Endothelial cell of umbilical vein (primary cell): ENCODE results near the gene ZCCHC9.

Experiments used
- EZH2 ChIP-seq: IDR thresholded peaks from 2 replicates; pipeline ENCODE4 v1.6.1; 2012; ENCODE audit warnings: borderline replicate concordance, low read depth, mild to moderate bottlenecking, moderate library complexity, low read length, inconsistent platforms; ENCODE audit not compliant: severe bottlenecking
- FOS ChIP-seq: IDR thresholded peaks from 2 replicates; pipeline ENCODE4 v1.6.1; 2011; ENCODE audit warnings: mild to moderate bottlenecking, low read length, moderate library complexity, borderline replicate concordance; ENCODE audit not compliant: insufficient read depth
- GATA2 ChIP-seq: IDR thresholded peaks from 2 replicates; pipeline ENCODE4 v1.7.0; 2011; ENCODE audit warnings: low read depth, mild to moderate bottlenecking, moderate library complexity, mixed read lengths, low read length; ENCODE audit not compliant: insufficient read length, insufficient read depth
- JUN ChIP-seq: IDR thresholded peaks from 2 replicates; pipeline ENCODE4 v1.6.1; 2011; ENCODE audit warnings: borderline replicate concordance, low read depth; ENCODE audit not compliant: insufficient read length, insufficient read depth
- MYC ChIP-seq: IDR thresholded peaks from one replicate; pipeline ENCODE4 v1.6.1; 2011; ENCODE audit warnings: mild to moderate bottlenecking, low read depth, low read length
- POLR2A ChIP-seq: IDR thresholded peaks from 2 replicates; pipeline ENCODE4 v1.6.1; 2012; ENCODE audit warnings: low read depth, mild to moderate bottlenecking, control low read depth, low read length
- POLR2AphosphoS5 ChIP-seq: IDR thresholded peaks from 2 replicates; pipeline ENCODE4 v1.6.1; 2012; ENCODE audit warnings: low read depth, mild to moderate bottlenecking, control low read depth, low read length, moderate library complexity; ENCODE audit not compliant: insufficient read depth
- TF ChIP-seq, protein P1 (sequence below), 2 donors: IDR thresholded peaks; 1 replicate in 1 of 2; 2 replicates in 1 of 2; pipeline ENCODE4 v1.5.1; 2011; ENCODE audit warnings: low read length in 2 of 2, mild to moderate bottlenecking in 2 of 2, moderate library complexity in 2 of 2, control low read depth in 1 of 2, inconsistent platforms in 1 of 2, low read depth in 1 of 2; ENCODE audit not compliant: insufficient read depth in 1 of 2; ENCODE audit errors: extremely low read depth in 1 of 2
- TF ChIP-seq, protein P2 (sequence below): IDR thresholded peaks from 2 replicates; pipeline ENCODE4 v1.6.1; 2011; ENCODE audit not compliant: insufficient read depth, insufficient read length

- TF ChIP-seq, protein P1, sequence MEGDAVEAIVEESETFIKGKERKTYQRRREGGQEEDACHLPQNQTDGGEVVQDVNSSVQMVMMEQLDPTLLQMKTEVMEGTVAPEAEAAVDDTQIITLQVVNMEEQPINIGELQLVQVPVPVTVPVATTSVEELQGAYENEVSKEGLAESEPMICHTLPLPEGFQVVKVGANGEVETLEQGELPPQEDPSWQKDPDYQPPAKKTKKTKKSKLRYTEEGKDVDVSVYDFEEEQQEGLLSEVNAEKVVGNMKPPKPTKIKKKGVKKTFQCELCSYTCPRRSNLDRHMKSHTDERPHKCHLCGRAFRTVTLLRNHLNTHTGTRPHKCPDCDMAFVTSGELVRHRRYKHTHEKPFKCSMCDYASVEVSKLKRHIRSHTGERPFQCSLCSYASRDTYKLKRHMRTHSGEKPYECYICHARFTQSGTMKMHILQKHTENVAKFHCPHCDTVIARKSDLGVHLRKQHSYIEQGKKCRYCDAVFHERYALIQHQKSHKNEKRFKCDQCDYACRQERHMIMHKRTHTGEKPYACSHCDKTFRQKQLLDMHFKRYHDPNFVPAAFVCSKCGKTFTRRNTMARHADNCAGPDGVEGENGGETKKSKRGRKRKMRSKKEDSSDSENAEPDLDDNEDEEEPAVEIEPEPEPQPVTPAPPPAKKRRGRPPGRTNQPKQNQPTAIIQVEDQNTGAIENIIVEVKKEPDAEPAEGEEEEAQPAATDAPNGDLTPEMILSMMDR (IDR thresholded peaks at IDR 0.05; ENCODE audit: extremely low read depth in 1 of 2, insufficient read depth in 1 of 2, low read depth in 1 of 2, low read length in 2 of 2), result peak in 1 of 2 donors; percentile 14
- peak; percentile 90 for TF ChIP-seq POLR2AphosphoS5
- no peak for TF ChIP-seq EZH2
- peak; percentile 97 for TF ChIP-seq POLR2A
- no peak for TF ChIP-seq MYC
- TF ChIP-seq, protein P2, sequence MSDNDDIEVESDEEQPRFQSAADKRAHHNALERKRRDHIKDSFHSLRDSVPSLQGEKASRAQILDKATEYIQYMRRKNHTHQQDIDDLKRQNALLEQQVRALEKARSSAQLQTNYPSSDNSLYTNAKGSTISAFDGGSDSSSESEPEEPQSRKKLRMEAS, result no peak
- TF ChIP-seq FOS, result no peak
- no peak for TF ChIP-seq JUN
- TF ChIP-seq GATA2, result no peak
Observed at GRCh38 chr5:81301271-81302015, at the start of gene ZCCHC9.
